Umbilical cord (tissue), 1 donor: ENCODE measurements around the gene KRTAP16-1. TPM values are rescaled to one million over a fixed set of nuclear protein-coding genes. Genes with fewer than 3 reads are reported as not detected.

Experiments
- total RNA-seq: library from RNA; depleted of rRNA; stranded (reverse); fragments of >200 nt; gene quantifications from one replicate; pipeline ENCODE4 v1.2.3, GENCODE V29; 2014; ENCODE audit warnings: low replicate concordance; ENCODE audit not compliant: insufficient read depth

KRTAP16-1 gene
- total RNA-seq, 1 donor from 2014 or later = not detected

Other genes starting within 250 kb of the KRTAP16-1 start
- 20.5 TPM for gene KRTAP2-3, start 249.2 kb downstream of the KRTAP16-1 start, total RNA-seq
- not detected for gene KRTAP2-4, start 243.4 kb downstream of the KRTAP16-1 start, total RNA-seq
- not detected for gene KRTAP4-7, start 225.2 kb downstream of the KRTAP16-1 start, total RNA-seq
- gene KRTAP4-8, start 211.2 kb downstream of the KRTAP16-1 start, total RNA-seq = not detected
- gene KRTAP4-16, start 207.1 kb downstream of the KRTAP16-1 start, total RNA-seq = not detected
- not detected for gene KRTAP4-9, start 203.9 kb downstream of the KRTAP16-1 start, total RNA-seq
- gene KRTAP4-11, start 190.9 kb downstream of the KRTAP16-1 start, total RNA-seq = 3.4 TPM
- gene KRTAP4-12, start 185.1 kb downstream of the KRTAP16-1 start, total RNA-seq = not detected
- gene KRTAP4-6, start 168.8 kb downstream of the KRTAP16-1 start, total RNA-seq = 1.2 TPM
- gene KRTAP4-5, start 159.5 kb downstream of the KRTAP16-1 start, total RNA-seq = 5.5 TPM
- gene KRTAP4-4, start 148.6 kb downstream of the KRTAP16-1 start, total RNA-seq = 2.6 TPM
- gene KRTAP4-3, start 141.1 kb downstream of the KRTAP16-1 start, total RNA-seq = 1.4 TPM
- gene KRTAP4-2, start 131.1 kb downstream of the KRTAP16-1 start, total RNA-seq = not detected
- 1.9 TPM for gene KRTAP4-1, start 124.4 kb downstream of the KRTAP16-1 start, total RNA-seq
- gene KRTAP9-1, start 119.4 kb downstream of the KRTAP16-1 start, total RNA-seq = 1.4 TPM
- gene KRTAP9-2, start 82.7 kb downstream of the KRTAP16-1 start, total RNA-seq = not detected
- not detected for gene KRTAP9-3, start 76.9 kb downstream of the KRTAP16-1 start, total RNA-seq
- not detected for gene KRTAP9-8, start 71.3 kb downstream of the KRTAP16-1 start, total RNA-seq
- gene KRTAP9-4, start 59.6 kb downstream of the KRTAP16-1 start, total RNA-seq = 1.2 TPM
- gene KRTAP9-9, start 53.9 kb downstream of the KRTAP16-1 start, total RNA-seq = not detected
- gene KRTAP9-6, start 43.9 kb downstream of the KRTAP16-1 start, total RNA-seq = not detected
- not detected for gene KRTAP9-7, start 33.6 kb downstream of the KRTAP16-1 start, total RNA-seq
- not detected for gene KRTAP29-1, start 6.5 kb downstream of the KRTAP16-1 start, total RNA-seq
- not detected for gene KRTAP17-1, start 6.4 kb upstream of the KRTAP16-1 start, total RNA-seq
- 1.4 TPM for gene KRT33A, start 41.5 kb upstream of the KRTAP16-1 start, total RNA-seq
- gene KRT33B, start 60.5 kb upstream of the KRTAP16-1 start, total RNA-seq = not detected
- gene KRT34, start 73.0 kb upstream of the KRTAP16-1 start, total RNA-seq = not detected
- not detected for gene KRT31, start 88.3 kb upstream of the KRTAP16-1 start, total RNA-seq
- not detected for gene KRT37, start 115.3 kb upstream of the KRTAP16-1 start, total RNA-seq
- gene KRT38, start 131.7 kb upstream of the KRTAP16-1 start, total RNA-seq = 0.48 TPM
- 1.2 TPM for gene KRT32, start 158.1 kb upstream of the KRTAP16-1 start, total RNA-seq
- gene KRT35, start 171.8 kb upstream of the KRTAP16-1 start, total RNA-seq = not detected
- 1.9 TPM for gene KRT36, start 180.6 kb upstream of the KRTAP16-1 start, total RNA-seq
- gene KRT13, start 196.3 kb upstream of the KRTAP16-1 start, total RNA-seq = 292 TPM
- 24.1 TPM for gene KRT15, start 209.6 kb upstream of the KRTAP16-1 start, total RNA-seq
- gene KRT19, start 219.0 kb upstream of the KRTAP16-1 start, total RNA-seq = 334 TPM